GM23338 (cell line): ENCODE results near the gene CROCC2. TPM values are rescaled to one million over a fixed set of nuclear protein-coding genes. Genes with fewer than 3 reads are reported as not detected.

Experiments
- ATAC-seq: fragments of 200-7000 bp; cut with Tn5 transposase; 3 replicates; pipeline ENCODE4 v1.9.1; 2020
- DNase-seq: peaks from one replicate; pipeline ENCODE4 v3.0.0-alpha.2; 2015; ENCODE audit warnings: low spot score
- H2AFZ ChIP-seq: fragments of 200-600 bp; sonication (generic); 2 replicates; pipeline ENCODE4 v1.8.0; 2016; ENCODE audit warnings: antibody characterized with exemption, mild to moderate bottlenecking, moderate library complexity
- H3F3A ChIP-seq: fragments of 200-600 bp; sonication (generic); replicated peaks from 2 replicates; pipeline ENCODE4 v1.8.0; 2017; ENCODE audit warnings: antibody characterized with exemption, mixed run types, low read depth
- H3K27ac ChIP-seq: fragments of 200-600 bp; sonication (generic); 2 replicates; pipeline ENCODE4 v1.6.1; 2016; ENCODE audit warnings: low read depth
- H3K27me3 ChIP-seq: fragments of 200-600 bp; sonication (generic); 2 replicates; pipeline ENCODE4 v1.8.0; 2016; ENCODE audit warnings: mild to moderate bottlenecking, mixed run types, moderate library complexity; ENCODE audit not compliant: insufficient read depth
- H3K36me3 ChIP-seq: fragments of 200-600 bp; sonication (generic); 2 replicates; pipeline ENCODE4 v1.8.0; 2016; ENCODE audit warnings: mild to moderate bottlenecking; ENCODE audit not compliant: insufficient read depth
- H3K4me1 ChIP-seq: fragments of 200-600 bp; sonication (generic); 2 replicates; pipeline ENCODE4 v1.8.0; 2016; ENCODE audit warnings: mild to moderate bottlenecking, moderate library complexity; ENCODE audit not compliant: insufficient read depth
- H3K4me2 ChIP-seq: fragments of 200-600 bp; sonication (generic); 2 replicates; pipeline ENCODE4 v1.7.1; 2017; ENCODE audit warnings: mixed run types
- H3K4me3 ChIP-seq: fragments of 200-600 bp; sonication (generic); 2 replicates; pipeline ENCODE4 v1.6.1; 2016; ENCODE audit warnings: mixed run types
- H3K79me2 ChIP-seq: fragments of 200-600 bp; sonication (generic); replicated peaks from 2 replicates; pipeline ENCODE4 v1.8.0; 2017; ENCODE audit warnings: mild to moderate bottlenecking; ENCODE audit not compliant: insufficient read depth
- H3K9me2 ChIP-seq: fragments of 200-600 bp; sonication (generic); 2 replicates; pipeline ENCODE4 v1.8.0; 2017; ENCODE audit not compliant: insufficient read depth
- H4K20me1 ChIP-seq: fragments of 200-600 bp; sonication (generic); replicated peaks from 2 replicates; pipeline ENCODE4 v1.8.0; 2017; ENCODE audit warnings: mild to moderate bottlenecking; ENCODE audit not compliant: insufficient read depth
- H3K27ac Mint-ChIP-seq: 2 replicates; pipeline ENCODE4 v1.8.0; 2020; ENCODE audit warnings: inconsistent platforms, mild to moderate bottlenecking, moderate library complexity, mixed read lengths
- H3K27me3 Mint-ChIP-seq: 3 replicates; pipeline ENCODE4 v1.8.0; 2022; ENCODE audit warnings: low read depth, mild to moderate bottlenecking, moderate library complexity, mixed read lengths, inconsistent platforms; ENCODE audit not compliant: insufficient read depth, poor library complexity
- H3K36me3 Mint-ChIP-seq: 3 replicates; pipeline ENCODE4 v1.8.0; 2021; ENCODE audit warnings: low read depth, mild to moderate bottlenecking, inconsistent platforms, moderate library complexity, mixed read lengths
- H3K4me1 Mint-ChIP-seq: 3 replicates; pipeline ENCODE4 v1.8.0; 2020; ENCODE audit warnings: mild to moderate bottlenecking, inconsistent platforms, mixed read lengths
- H3K4me3 Mint-ChIP-seq: 3 replicates; pipeline ENCODE4 v1.8.0; 2021; ENCODE audit warnings: moderate library complexity, mild to moderate bottlenecking, inconsistent platforms, mixed read lengths
- H3K9me3 Mint-ChIP-seq: 3 replicates; pipeline ENCODE4 v1.8.0; 2020; ENCODE audit warnings: moderate library complexity, mild to moderate bottlenecking, inconsistent platforms, mixed read lengths
- ETS1 ChIP-seq: IDR thresholded peaks from 2 replicates; pipeline ENCODE4 v1.6.1; 2016; ENCODE audit warnings: antibody characterized with exemption
- EZH2 ChIP-seq: fragments of 200-600 bp; sonication (generic); IDR thresholded peaks from one replicate; pipeline ENCODE4 v1.8.0; 2017; ENCODE audit warnings: antibody characterized with exemption, mild to moderate bottlenecking, low read depth; ENCODE audit not compliant: unreplicated experiment
- EZH2phosphoT487 ChIP-seq: fragments of 200-600 bp; sonication (generic); IDR thresholded peaks from one replicate; pipeline ENCODE4 v1.8.1; 2018; ENCODE audit warnings: antibody characterized with exemption; ENCODE audit not compliant: unreplicated experiment
- JUNB ChIP-seq: IDR thresholded peaks from one replicate; pipeline ENCODE4 v1.6.1; 2016; ENCODE audit warnings: antibody characterized with exemption; ENCODE audit not compliant: unreplicated experiment
- NANOG ChIP-seq: IDR thresholded peaks from 2 replicates; pipeline ENCODE4 v1.6.1; 2016; ENCODE audit warnings: antibody characterized with exemption, borderline replicate concordance
- POLR2AphosphoS5 ChIP-seq: IDR thresholded peaks from 2 replicates; pipeline ENCODE4 v1.6.1; 2016; ENCODE audit warnings: antibody characterized with exemption, low read depth
- REST ChIP-seq: IDR thresholded peaks from one replicate; pipeline ENCODE4 v1.6.1; 2018; ENCODE audit warnings: antibody characterized with exemption; ENCODE audit not compliant: unreplicated experiment
- STAT1 ChIP-seq: IDR thresholded peaks from one replicate; pipeline ENCODE4 v1.6.1; 2016; ENCODE audit warnings: antibody characterized with exemption; ENCODE audit not compliant: unreplicated experiment
- ZNF114 ChIP-seq: fragments of 250-450 bp; sonication (Bioruptor Pico); IDR thresholded peaks from 2 replicates; pipeline ENCODE4 v1.5.0; 2020; ENCODE audit warnings: mild to moderate bottlenecking, moderate library complexity
- ZNF331 ChIP-seq: fragments of 250-450 bp; sonication (Bioruptor Pico); IDR thresholded peaks from 2 replicates; pipeline ENCODE4 v1.5.0; 2020; ENCODE audit warnings: low read depth, mild to moderate bottlenecking, moderate library complexity
- ZNF462 ChIP-seq: fragments of 250-450 bp; sonication (Bioruptor Pico); IDR thresholded peaks from 2 replicates; pipeline ENCODE4 v1.5.0; 2020; ENCODE audit warnings: mild to moderate bottlenecking, moderate library complexity
- polyA plus RNA-seq: library from polyadenylated mRNA; unstranded; fragments of >200 nt; fragmentation: Nextera tagmentation; extraction: Ambion mirVana; gene quantifications from 2 replicates; pipeline ENCODE4 v1.2.1, GENCODE V29; 2016
- total RNA-seq: library from RNA; depleted of rRNA; stranded (reverse); fragments of >200 nt; shearing (Covaris generic); gene quantifications from 2 replicates; pipeline ENCODE4 v1.2.3, GENCODE V29; 2014
- TF ChIP-seq, protein P1 (sequence below), 2 experiments: fragments of 200-600 bp in 1 of 2; sonication (generic) in 1 of 2; conservative IDR thresholded peaks; 2 replicates each; pipeline versions ENCODE4 v1.5.1 to v1.6.1; 2016 to 2017; ENCODE audit warnings: antibody characterized with exemption in 2 of 2, low read depth in 2 of 2, mild to moderate bottlenecking in 2 of 2, moderate library complexity in 1 of 2

Gene CROCC2
- total and polyA plus RNA-seq, 2 experiments from 2014 or later = not detected

DNA sequence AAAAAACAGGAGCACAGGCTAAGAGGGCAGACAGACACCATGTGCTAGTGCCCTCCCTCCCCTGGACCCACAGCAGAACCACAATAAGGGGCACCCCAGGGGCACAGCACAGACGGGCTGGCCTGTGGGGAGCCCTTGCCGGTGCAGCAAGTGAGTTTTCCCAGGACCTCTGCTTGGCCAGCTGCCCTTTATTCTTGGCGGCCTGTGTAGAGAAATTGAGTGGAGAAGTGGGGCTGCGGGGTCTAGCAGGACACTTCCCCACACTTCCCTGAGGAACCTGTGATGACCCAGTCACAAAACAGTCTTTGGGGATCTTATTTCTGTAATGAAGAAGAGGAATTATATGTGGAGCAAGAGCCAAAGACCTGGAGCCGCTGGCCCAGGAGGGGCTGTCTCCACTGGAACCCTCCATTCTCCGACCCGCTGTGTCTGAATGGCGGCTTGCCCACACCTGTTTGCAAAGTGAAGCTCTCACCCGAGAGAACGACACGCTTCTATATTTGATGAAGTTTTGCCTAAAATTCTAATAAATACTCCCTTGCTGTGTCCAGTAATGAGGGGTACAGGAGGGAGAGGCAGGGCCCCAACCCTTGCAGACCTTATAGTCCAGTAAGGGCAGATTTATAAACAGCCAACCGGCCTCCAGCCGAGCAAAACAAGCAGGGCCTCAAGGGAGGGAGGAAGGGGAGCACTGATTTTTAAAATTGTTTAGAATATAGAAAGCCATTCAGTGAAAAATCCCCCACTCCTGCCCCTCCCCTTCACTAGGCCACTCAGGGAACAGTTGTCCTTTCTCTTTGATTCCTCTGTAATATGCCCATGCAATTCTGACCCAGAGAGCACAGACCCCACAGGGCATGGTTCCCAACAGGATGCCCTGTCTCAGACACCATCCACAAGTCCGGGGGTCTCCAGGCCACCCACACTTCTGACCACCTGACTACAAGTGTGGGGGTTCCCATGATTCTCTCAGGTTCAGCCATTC lies 47.6 kb downstream of the CROCC2 start:
- Mint-ChIP-seq H3K27ac (no peak overlapping the region), H3K4me1 (peaks cover 16% of the 10 kb centered on the region), H3K9me3 (no peaks in the 10 kb centered on the region), H3K4me3 (no peak overlapping the region), H3K27me3 (peaks cover 11% of the 10 kb centered on the region), H3K36me3 (no peaks in the 10 kb centered on the region)
- Histone ChIP-seq H3K4me2 (no peak overlapping the region), H3K27me3 (no peaks in the 10 kb centered on the region), H3K36me3 (no peaks in the 10 kb centered on the region), H3K27ac (no peak overlapping the region), H3K9me2 (no peaks in the 10 kb centered on the region), H3K4me3 (no peak overlapping the region), H3F3A (no peaks in the 10 kb centered on the region), H3K4me1 (no peaks in the 10 kb centered on the region), H2AFZ (no peak overlapping the region), H3K79me2 (no peaks in the 10 kb centered on the region), H4K20me1 (no peaks in the 10 kb centered on the region)
- DNase-seq (no peak), ATAC-seq (no peak)
- no peak for TF ChIP-seq ZNF114 (CRISPR knock-in tag)
- TF ChIP-seq, protein P1, sequence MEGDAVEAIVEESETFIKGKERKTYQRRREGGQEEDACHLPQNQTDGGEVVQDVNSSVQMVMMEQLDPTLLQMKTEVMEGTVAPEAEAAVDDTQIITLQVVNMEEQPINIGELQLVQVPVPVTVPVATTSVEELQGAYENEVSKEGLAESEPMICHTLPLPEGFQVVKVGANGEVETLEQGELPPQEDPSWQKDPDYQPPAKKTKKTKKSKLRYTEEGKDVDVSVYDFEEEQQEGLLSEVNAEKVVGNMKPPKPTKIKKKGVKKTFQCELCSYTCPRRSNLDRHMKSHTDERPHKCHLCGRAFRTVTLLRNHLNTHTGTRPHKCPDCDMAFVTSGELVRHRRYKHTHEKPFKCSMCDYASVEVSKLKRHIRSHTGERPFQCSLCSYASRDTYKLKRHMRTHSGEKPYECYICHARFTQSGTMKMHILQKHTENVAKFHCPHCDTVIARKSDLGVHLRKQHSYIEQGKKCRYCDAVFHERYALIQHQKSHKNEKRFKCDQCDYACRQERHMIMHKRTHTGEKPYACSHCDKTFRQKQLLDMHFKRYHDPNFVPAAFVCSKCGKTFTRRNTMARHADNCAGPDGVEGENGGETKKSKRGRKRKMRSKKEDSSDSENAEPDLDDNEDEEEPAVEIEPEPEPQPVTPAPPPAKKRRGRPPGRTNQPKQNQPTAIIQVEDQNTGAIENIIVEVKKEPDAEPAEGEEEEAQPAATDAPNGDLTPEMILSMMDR (conservative IDR thresholded peaks at IDR 0.05; ENCODE audit: low read depth in 2 of 2) = no peak
- no peak for TF ChIP-seq REST
- TF ChIP-seq EZH2 = no peak
- TF ChIP-seq STAT1 = no peak
- TF ChIP-seq EZH2phosphoT487 = no peak
- no peak for TF ChIP-seq JUNB
- TF ChIP-seq ETS1 = no peak
- TF ChIP-seq ZNF462 (CRISPR knock-in tag) = no peak
- no peak for TF ChIP-seq ZNF331 (CRISPR knock-in tag)
- TF ChIP-seq NANOG = no peak
- TF ChIP-seq POLR2AphosphoS5 = no peak
